HepG2 (cell line): Measurements from ENCODE around the gene SIK2. TPM values are rescaled to one million over a fixed set of nuclear protein-coding genes. Genes with fewer than 3 reads are reported as not detected.

ENCODE experiments used
- BCL3 ChIP-seq: sonication (generic); formaldehyde crosslinking; IDR thresholded peaks from 2 replicates; pipeline ENCODE4 v1.5.1; 2020; ENCODE audit warnings: mild to moderate bottlenecking, missing genetic modification reagents, moderate library complexity
- CEBPB ChIP-seq: IDR thresholded peaks from 2 replicates; pipeline ENCODE4 v1.6.1; 2011; ENCODE audit warnings: low read depth, low read length, improper control_type of control experiment, borderline replicate concordance
- FOXP1 ChIP-seq, 2 experiments: fragments of 450-650 bp in 1 of 2; IDR thresholded peaks; 2 replicates each; pipeline ENCODE4 v1.6.1; 2017 to 2018; ENCODE audit warnings: antibody characterized with exemption in 1 of 2
- GLI4 ChIP-seq: sonication (generic); formaldehyde crosslinking; IDR thresholded peaks from 2 replicates; pipeline ENCODE4 v1.5.1; 2020; ENCODE audit warnings: missing genetic modification reagents, mild to moderate bottlenecking, moderate library complexity, borderline replicate concordance
- GMEB1 ChIP-seq: sonication (generic); formaldehyde crosslinking; IDR thresholded peaks from 2 replicates; pipeline ENCODE4 v1.5.1; 2020; ENCODE audit warnings: missing genetic modification reagents, mild to moderate bottlenecking, borderline replicate concordance
- GPBP1L1 ChIP-seq: sonication (generic); formaldehyde crosslinking; IDR thresholded peaks from 2 replicates; pipeline ENCODE4 v1.5.0; 2020; ENCODE audit warnings: mild to moderate bottlenecking, missing genetic modification reagents
- IRX3 ChIP-seq: sonication (generic); formaldehyde crosslinking; IDR thresholded peaks from 2 replicates; pipeline ENCODE4 v1.8.1; 2023; ENCODE audit warnings: mild to moderate bottlenecking, low read depth, missing genetic modification reagents, borderline replicate concordance
- MIXL1 ChIP-seq: IDR thresholded peaks from 2 replicates; pipeline ENCODE4 v1.6.1; 2016
- MLXIP ChIP-seq: sonication (generic); formaldehyde crosslinking; IDR thresholded peaks from 2 replicates; pipeline ENCODE4 v1.9.0; 2021; ENCODE audit warnings: missing genetic modification reagents, borderline replicate concordance
- NFE2L1 ChIP-seq: sonication (generic); formaldehyde crosslinking; IDR thresholded peaks from 2 replicates; pipeline ENCODE4 v1.4.0; 2020; ENCODE audit warnings: missing genetic modification reagents, mild to moderate bottlenecking, borderline replicate concordance
- RBFOX2 ChIP-seq: fragments of 200-400 bp; formaldehyde crosslinking; IDR thresholded peaks from 2 replicates; pipeline ENCODE4 v1.6.1; 2017; ENCODE audit warnings: low read depth, mild to moderate bottlenecking, low read length
- SRSF9 ChIP-seq: fragments of 200-400 bp; formaldehyde crosslinking; IDR thresholded peaks from 2 replicates; pipeline ENCODE4 v1.6.1; 2018; ENCODE audit warnings: borderline replicate concordance, mild to moderate bottlenecking, low read depth, low read length; ENCODE audit not compliant: insufficient read depth, poor library complexity, severe bottlenecking
- TFAP4 ChIP-seq: sonication (generic); IDR thresholded peaks from 2 replicates; pipeline ENCODE4 v1.6.1; 2016; ENCODE audit warnings: low read depth, borderline replicate concordance
- ZFP41 ChIP-seq: sonication (generic); formaldehyde crosslinking; IDR thresholded peaks from 2 replicates; pipeline ENCODE4 v1.4.0; 2020; ENCODE audit warnings: mild to moderate bottlenecking, missing genetic modification reagents, borderline replicate concordance
- ZFX ChIP-seq: sonication (generic); formaldehyde crosslinking; IDR thresholded peaks from 2 replicates; pipeline ENCODE4 v1.4.0; 2020; ENCODE audit warnings: mild to moderate bottlenecking, low read depth, missing genetic modification reagents, moderate library complexity
- ZNF263 ChIP-seq: sonication (generic); formaldehyde crosslinking; IDR thresholded peaks from 2 replicates; pipeline ENCODE4 v1.4.0; 2020; ENCODE audit warnings: missing genetic modification reagents
- ZNF589 ChIP-seq: sonication (generic); formaldehyde crosslinking; conservative IDR thresholded peaks from 2 replicates; pipeline ENCODE4 v1.8.0; 2022; ENCODE audit warnings: mild to moderate bottlenecking, moderate library complexity, missing genetic modification reagents
- ZNF782 ChIP-seq: sonication (generic); formaldehyde crosslinking; IDR thresholded peaks from 2 replicates; pipeline ENCODE4 v1.4.0; 2020; ENCODE audit warnings: missing genetic modification reagents, mild to moderate bottlenecking, borderline replicate concordance
- ZNF790 ChIP-seq: sonication (generic); formaldehyde crosslinking; IDR thresholded peaks from 2 replicates; pipeline ENCODE4 v1.8.0; 2022; ENCODE audit warnings: missing genetic modification reagents, mild to moderate bottlenecking, borderline replicate concordance
- ZNF878 ChIP-seq: sonication (generic); formaldehyde crosslinking; IDR thresholded peaks from 2 replicates; pipeline ENCODE4 v1.8.1; 2023; ENCODE audit warnings: mild to moderate bottlenecking, missing genetic modification reagents, moderate library complexity
- polyA plus RNA-seq, 8 experiments: library from polyadenylated mRNA; depleted of rRNA in 3 of 8; stranded (reverse) in 7 of 8; unstranded in 1 of 8; fragments of >200 nt; fragmentation: Illumina TruSeq in 4 of 8; extraction: Trizol in 4 of 8; gene quantifications; 2 replicates each; pipeline versions ENCODE4 v1.2.1 to v1.2.3, GENCODE V29; 2011 to 2016; ENCODE audit warnings: low read depth in 4 of 8, missing spikeins in 1 of 8, mixed read lengths in 1 of 8; ENCODE audit not compliant: insufficient read depth in 1 of 8
- total RNA-seq, 5 experiments: library from RNA; depleted of rRNA; stranded (reverse); fragments of >200 nt; fragmentation: Illumina TruSeq; extraction: Trizol; gene quantifications; 2 replicates each; pipeline ENCODE4 v1.2.3, GENCODE V29; 2016; ENCODE audit warnings: low read depth in 1 of 5

SIK2 gene
- total and polyA plus RNA-seq, 2 of the 13 experiments (the other 11 are each of a cell fraction or from before 2014, with no cell fraction given) = 8.1 to 15.4 TPM

GRCh38 chr11:111623527-111624030 lies 21.3 kb downstream of the SIK2 start (continued):
- TF ChIP-seq ZNF878 (CRISPR knock-in tag) (no peak), GLI4 (CRISPR knock-in tag) (no peak), ZFP41 (no peak), ZNF263 (CRISPR knock-in tag) (0 out of 2 replicates have a peak, but pooled peaks have one; percentile 28), FOXP1 (IDR thresholded peaks at IDR 0.05) (no peak), FOXP1 (CRISPR knock-in tag; IDR thresholded peaks at IDR 0.05) (no peak), TFAP4 (peak; percentile 21; the same call in 1 of the 2 replicates), ZNF782 (CRISPR knock-in tag) (no peak), BCL3 (CRISPR knock-in tag) (no peak), CEBPB (no peak), SRSF9 (no peak), NFE2L1 (CRISPR knock-in tag) (no peak), ZFX (CRISPR knock-in tag) (0 out of 2 replicates have a peak, but pooled peaks have one; percentile 20), GMEB1 (CRISPR knock-in tag) (no peak), RBFOX2 (no peak), IRX3 (no peak), ZNF790 (CRISPR knock-in tag) (no peak), ZNF589 (CRISPR knock-in tag) (no peak), MIXL1 (no peak), MLXIP (CRISPR knock-in tag) (no peak), GPBP1L1 (CRISPR knock-in tag) (no peak)
